Measurements from ENCODE around the gene ORC6. TPM values are rescaled to one million over a fixed set of nuclear protein-coding genes. Genes with fewer than 3 reads are reported as not detected.
A peak's percentile ranks its signal among the peaks of the same experiment; 100 is the strongest.

Gene ORC6
- total and polyA plus RNA-seq, 9 of the 15 experiments (the other 6 are each of a cell fraction or from before 2014, with no cell fraction given), result 18.7 to 71.4 (median 47.0) TPM

- TF ChIP-seq ZBTB34 (CRISPR knock-in tag; IDR thresholded peaks at IDR 0.05) (no peak), ELK3 (CRISPR knock-in tag; IDR thresholded peaks at IDR 0.05) (no peak), MYNN (IDR thresholded peaks at IDR 0.05) (peak; percentile 100), MYNN (CRISPR knock-in tag; IDR thresholded peaks at IDR 0.05) (peak; percentile 93), TFAM (CRISPR knock-in tag; conservative IDR thresholded peaks at IDR 0.05) (no peak), PRPF4 (IDR thresholded peaks at IDR 0.05; ENCODE audit: insufficient read depth, low read depth, low read length, poor library complexity, severe bottlenecking) (no peak), NR2C2 (CRISPR knock-in tag; IDR thresholded peaks at IDR 0.05) (no peak), NR2C2 (tag; IDR thresholded peaks at IDR 0.05) (no peak), ETV1 (tag; conservative IDR thresholded peaks at IDR 0.05; ENCODE audit: low read depth) (no peak), RFX1 (IDR thresholded peaks at IDR 0.05) (peak; percentile 83), ZFP1 (CRISPR knock-in tag; IDR thresholded peaks at IDR 0.05) (no peak), DIDO1 (tag; IDR thresholded peaks at IDR 0.05; ENCODE audit: low read depth) (no peak)
Measured at GRCh38 chr16:46739934-46740333, 50.5 kb downstream of the ORC6 start (continued).
